Measurements from ENCODE around the gene SGIP1. TPM values are rescaled to one million over a fixed set of nuclear protein-coding genes. Genes with fewer than 3 reads are reported as not detected.

SGIP1 gene
- total RNA-seq, 1 donor from 2014 or later: 11.9 TPM

DNA sequence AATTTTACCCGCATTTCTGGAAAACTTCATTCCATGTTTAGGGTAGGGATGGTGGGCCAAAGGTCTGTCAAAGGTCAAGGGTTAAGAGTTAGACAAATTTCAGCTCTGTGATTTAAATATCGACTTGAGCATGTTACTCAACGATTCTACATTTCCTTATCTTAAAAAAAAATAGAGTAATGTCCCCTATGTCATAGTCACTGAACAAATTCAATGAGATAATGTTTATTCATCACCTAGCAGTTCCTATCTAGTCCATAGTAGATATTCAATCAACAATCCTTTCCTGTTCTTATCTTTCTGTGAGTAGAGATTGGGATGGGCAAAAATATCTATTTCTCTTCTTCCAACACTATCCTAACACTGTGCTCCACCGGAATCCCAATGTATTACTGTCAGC is 217.2 kb downstream of the SGIP1 start:
- no peak overlapping the region for H3K4me3 Mint-ChIP-seq
- peaks cover 13% of the 10 kb centered on the region for H3K4me1 Mint-ChIP-seq
- TF ChIP-seq, protein P1, sequence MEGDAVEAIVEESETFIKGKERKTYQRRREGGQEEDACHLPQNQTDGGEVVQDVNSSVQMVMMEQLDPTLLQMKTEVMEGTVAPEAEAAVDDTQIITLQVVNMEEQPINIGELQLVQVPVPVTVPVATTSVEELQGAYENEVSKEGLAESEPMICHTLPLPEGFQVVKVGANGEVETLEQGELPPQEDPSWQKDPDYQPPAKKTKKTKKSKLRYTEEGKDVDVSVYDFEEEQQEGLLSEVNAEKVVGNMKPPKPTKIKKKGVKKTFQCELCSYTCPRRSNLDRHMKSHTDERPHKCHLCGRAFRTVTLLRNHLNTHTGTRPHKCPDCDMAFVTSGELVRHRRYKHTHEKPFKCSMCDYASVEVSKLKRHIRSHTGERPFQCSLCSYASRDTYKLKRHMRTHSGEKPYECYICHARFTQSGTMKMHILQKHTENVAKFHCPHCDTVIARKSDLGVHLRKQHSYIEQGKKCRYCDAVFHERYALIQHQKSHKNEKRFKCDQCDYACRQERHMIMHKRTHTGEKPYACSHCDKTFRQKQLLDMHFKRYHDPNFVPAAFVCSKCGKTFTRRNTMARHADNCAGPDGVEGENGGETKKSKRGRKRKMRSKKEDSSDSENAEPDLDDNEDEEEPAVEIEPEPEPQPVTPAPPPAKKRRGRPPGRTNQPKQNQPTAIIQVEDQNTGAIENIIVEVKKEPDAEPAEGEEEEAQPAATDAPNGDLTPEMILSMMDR (IDR thresholded peaks at IDR 0.05; ENCODE audit: unreplicated experiment): no peak
- no peaks in the 10 kb centered on the region for H3K36me3 Mint-ChIP-seq
- H3K27me3 Mint-ChIP-seq (ENCODE audit: low read depth): peaks cover 68% of the 10 kb centered on the region
- no peak overlapping the region for H3K27ac Mint-ChIP-seq
- DNase-seq (ENCODE audit: low spot score in 2 of 2, unreplicated experiment in 2 of 2): no peak
- H3K9me3 Mint-ChIP-seq: no peaks in the 10 kb centered on the region

DNA sequence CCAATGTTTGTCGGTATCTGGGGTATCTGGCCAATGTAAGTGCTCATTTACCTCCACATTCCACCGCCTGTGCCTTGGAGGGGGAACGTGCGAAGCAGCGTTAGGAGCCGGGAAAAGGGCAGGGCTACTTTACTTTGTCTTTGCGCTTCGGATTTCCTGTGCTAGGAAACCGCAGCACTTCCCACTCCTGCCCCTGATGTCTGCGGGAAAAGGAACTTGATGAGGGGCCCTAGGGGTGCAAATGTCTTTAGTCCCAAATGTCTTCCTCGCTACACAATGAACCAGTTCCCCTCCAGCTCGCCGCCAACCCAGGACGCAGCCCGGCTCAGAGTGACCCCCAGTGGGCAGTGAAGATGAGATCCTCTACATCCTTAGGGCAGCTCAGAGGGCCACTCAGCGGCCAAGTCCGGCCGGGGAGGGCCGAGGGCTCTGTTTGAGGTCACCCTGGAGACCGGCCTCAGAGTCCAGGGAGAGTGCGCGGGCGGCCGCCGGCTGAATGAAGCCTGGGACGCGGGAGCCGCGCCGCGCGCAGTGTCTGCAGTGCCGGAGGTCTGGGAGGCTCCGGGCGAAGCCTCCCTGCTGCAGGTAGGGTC is 218.1 kb downstream of the SGIP1 start, which contains the start of gene DYNLT5:
TSS of gene DYNLT5 (plus strand) at position 460 of the 593 bp plus-strand sequence. CDS start 2,200 bp downstream, outside the sequence.
- Mint-ChIP-seq H3K4me3 (peak within 1 kb of the TSS; percentile 77), H3K36me3 (no peaks in the 10 kb centered on the region), H3K27ac (no peak within 1 kb of the TSS), H3K4me1 (peaks cover 13% of the 10 kb centered on the region), H3K27me3 (ENCODE audit: low read depth) (peaks cover 64% of the 10 kb centered on the region), H3K9me3 (no peaks in the 10 kb centered on the region)
- TF ChIP-seq, protein P1 (IDR thresholded peaks at IDR 0.05; ENCODE audit: unreplicated experiment): no peak
- peak in 1 of 2 experiments; percentile 46 for DNase-seq (ENCODE audit: low spot score in 2 of 2, unreplicated experiment in 2 of 2)

DNA sequence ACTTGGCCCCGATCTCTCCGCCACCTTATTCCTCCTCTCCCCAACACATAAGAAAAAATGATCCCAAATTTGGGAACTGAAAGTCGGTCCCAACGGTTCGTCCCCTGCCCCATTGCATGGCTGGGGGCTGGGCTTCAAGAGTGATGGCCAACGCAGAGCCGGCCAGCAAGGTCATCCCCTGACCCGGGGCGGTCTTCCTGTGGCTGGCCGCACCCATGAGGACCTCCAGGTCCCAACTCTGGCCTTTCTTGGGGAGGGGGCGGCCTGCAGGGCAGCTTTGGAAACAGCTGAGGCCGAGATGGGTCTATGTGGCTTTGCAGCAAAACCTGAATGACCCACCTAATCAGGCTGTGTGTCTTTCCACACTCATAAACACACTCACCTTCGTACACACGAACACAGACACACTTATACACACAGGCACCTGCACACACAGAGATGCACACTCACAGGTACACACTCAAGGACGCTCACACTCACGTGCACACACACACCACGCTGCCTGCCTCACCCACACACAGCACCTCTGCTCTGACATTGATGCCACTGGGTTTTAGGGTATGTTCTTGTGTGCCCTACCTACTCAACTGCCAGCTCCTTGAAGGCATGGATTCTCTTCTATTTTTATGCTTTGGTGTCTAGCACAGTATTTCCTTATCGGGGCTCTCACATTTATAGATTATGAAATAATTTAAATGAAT is 218.9 kb downstream of the SGIP1 start:
- Mint-ChIP-seq H3K4me1 (peaks cover 16% of the 10 kb centered on the region), H3K36me3 (no peaks in the 10 kb centered on the region), H3K27ac (no peak overlapping the region), H3K9me3 (no peaks in the 10 kb centered on the region), H3K4me3 (peak overlapping the region; percentile 77), H3K27me3 (ENCODE audit: low read depth) (peaks cover 61% of the 10 kb centered on the region)
- no peak for DNase-seq (ENCODE audit: low spot score in 2 of 2, unreplicated experiment in 2 of 2)
- TF ChIP-seq, protein P1 (IDR thresholded peaks at IDR 0.05; ENCODE audit: unreplicated experiment): no peak

DNA sequence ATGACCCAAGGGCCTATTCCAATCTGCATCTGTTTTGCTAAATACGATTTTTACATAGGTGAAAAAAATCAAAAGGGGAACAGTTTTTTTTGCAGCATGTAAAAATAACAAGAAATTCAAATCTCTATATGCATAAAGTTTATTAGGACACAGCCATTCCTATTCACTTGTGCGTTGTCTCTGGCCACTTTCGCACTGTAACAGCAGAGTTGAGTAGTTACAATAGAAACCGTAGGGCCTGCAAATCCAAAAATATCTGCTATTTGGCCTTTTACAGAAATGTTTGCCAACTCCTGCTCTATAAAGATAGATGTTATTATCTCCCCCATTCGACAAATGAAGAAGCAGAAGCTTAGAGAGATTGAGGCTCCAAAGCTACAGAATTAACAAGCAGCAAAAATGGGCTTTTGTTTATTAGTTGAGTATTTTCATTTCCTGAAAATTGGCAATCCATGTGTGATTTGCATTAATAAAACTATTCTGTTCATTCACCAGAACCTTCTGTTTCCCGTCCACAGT is 223.8 kb downstream of the SGIP1 start:
- H3K36me3 Mint-ChIP-seq: no peaks in the 10 kb centered on the region
- H3K4me1 Mint-ChIP-seq: peaks cover 10% of the 10 kb centered on the region
- no peak overlapping the region for H3K4me3 Mint-ChIP-seq
- TF ChIP-seq, protein P1 (IDR thresholded peaks at IDR 0.05; ENCODE audit: unreplicated experiment): no peak
- no peak overlapping the region for H3K27ac Mint-ChIP-seq
- peaks cover 25% of the 10 kb centered on the region for H3K27me3 Mint-ChIP-seq (ENCODE audit: low read depth)
- DNase-seq (ENCODE audit: low spot score in 2 of 2, unreplicated experiment in 2 of 2): no peak
- H3K9me3 Mint-ChIP-seq: peaks cover 5% of the 10 kb centered on the region

DNA sequence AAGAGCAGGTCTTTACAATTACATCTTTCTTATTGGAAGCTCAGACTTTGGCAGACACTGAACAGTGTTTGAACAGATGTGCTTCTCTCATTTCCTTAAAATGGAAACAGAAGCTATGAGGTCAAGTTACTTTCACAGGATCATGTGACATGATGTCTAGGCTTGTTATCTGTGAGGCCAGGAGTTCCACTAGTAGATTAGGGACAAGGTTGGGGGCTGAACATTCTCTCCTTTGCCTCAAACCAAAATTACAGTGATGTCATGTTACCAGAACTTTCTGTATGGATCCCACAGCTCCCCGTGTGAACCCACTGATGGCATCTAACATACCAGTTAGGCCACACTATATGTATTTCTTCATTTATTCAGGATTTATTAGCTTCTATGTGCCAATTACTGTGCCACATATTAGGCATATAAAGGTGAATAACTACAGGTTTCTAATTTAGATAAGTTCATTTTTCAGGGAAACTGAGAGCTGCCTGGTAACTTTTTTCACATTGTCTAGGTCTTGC is 224.3 kb downstream of the SGIP1 start:
- Mint-ChIP-seq H3K9me3 (peaks cover 8% of the 10 kb centered on the region), H3K4me3 (no peak overlapping the region), H3K36me3 (no peaks in the 10 kb centered on the region), H3K27me3 (ENCODE audit: low read depth) (peaks cover 21% of the 10 kb centered on the region), H3K27ac (no peak overlapping the region), H3K4me1 (peaks cover 7% of the 10 kb centered on the region)
- no peak for DNase-seq (ENCODE audit: low spot score in 2 of 2, unreplicated experiment in 2 of 2)
- TF ChIP-seq, protein P1 (IDR thresholded peaks at IDR 0.05; ENCODE audit: unreplicated experiment): no peak

Data from mesothelial cell of epicardium (in vitro differentiated cells).